Natural killer cell (primary cell): Measurements from ENCODE around the gene CREBBP. TPM values are rescaled to one million over a fixed set of nuclear protein-coding genes. Genes with fewer than 3 reads are reported as not detected.

ENCODE experiments used
- ATAC-seq, 3 donors: fragments of 150-1000 bp in 2 of 3; fragments of 200-7000 bp in 1 of 3; cut with Tn5 transposase; 1 replicate in 1 of 3; 2 replicates in 2 of 3; pipeline ENCODE4 v1.10.0; 2021; ENCODE audit warnings: mild to moderate bottlenecking in 2 of 3, moderate library complexity in 2 of 3
- DNase-seq, 2 donors: peaks; one replicate each; pipeline versions ENCODE4 v3.0.0 to v3.0.0-alpha.2; 2013 to 2021; ENCODE audit warnings: mixed read lengths in 1 of 2
- H3K27ac ChIP-seq: one replicate; pipeline ENCODE4 v1.5.1; 2013; ENCODE audit warnings: mild to moderate bottlenecking, low read length
- H3K27me3 ChIP-seq: one replicate; pipeline ENCODE4 v1.6.1; 2013; ENCODE audit warnings: low read length; ENCODE audit not compliant: control insufficient read depth, insufficient read depth
- H3K36me3 ChIP-seq: one replicate; pipeline ENCODE4 v1.6.1; 2013; ENCODE audit warnings: low read length; ENCODE audit not compliant: control insufficient read depth, insufficient read depth
- H3K4me1 ChIP-seq: one replicate; pipeline ENCODE4 v1.6.1; 2013; ENCODE audit warnings: low read length; ENCODE audit not compliant: control insufficient read depth, insufficient read depth
- H3K4me3 ChIP-seq: one replicate; pipeline ENCODE4 v1.5.1; 2013; ENCODE audit warnings: low read length
- H3K9me3 ChIP-seq: one replicate; pipeline ENCODE4 v1.6.1; 2013; ENCODE audit warnings: low read length; ENCODE audit not compliant: control insufficient read depth, insufficient read depth
- H3K27ac Mint-ChIP-seq, 2 donors: one replicate each; pipeline ENCODE4 v1.8.0; 2022; ENCODE audit warnings: mild to moderate bottlenecking in 2 of 2, mixed read lengths in 2 of 2, moderate library complexity in 1 of 2
- H3K27me3 Mint-ChIP-seq, 2 donors: one replicate each; pipeline ENCODE4 v1.8.0; 2022; ENCODE audit warnings: low read depth in 2 of 2, mixed read lengths in 2 of 2
- H3K36me3 Mint-ChIP-seq: one replicate; pipeline ENCODE4 v1.8.0; 2022; ENCODE audit warnings: mixed read lengths
- H3K4me1 Mint-ChIP-seq, 2 donors: one replicate each; pipeline ENCODE4 v1.8.0; 2022; ENCODE audit warnings: mixed read lengths in 2 of 2
- H3K4me3 Mint-ChIP-seq: one replicate; pipeline ENCODE4 v1.8.0; 2022; ENCODE audit warnings: mild to moderate bottlenecking, moderate library complexity, mixed read lengths
- H3K9me3 Mint-ChIP-seq, 2 donors: one replicate each; pipeline ENCODE4 v1.8.0; 2022; ENCODE audit warnings: mixed read lengths in 2 of 2
- CTCF ChIP-seq: fragments of 200-600 bp; IDR thresholded peaks from one replicate; pipeline ENCODE4 v1.8.0; 2022; ENCODE audit warnings: antibody characterized with exemption
- WGBS: methylation state at CpG from one replicate; pipeline ENCODE4 v1.1.7; 2013; ENCODE audit warnings: missing lambda C conversion rate; ENCODE audit not compliant: insufficient coverage; 5-methylcytosine and 5-hydroxymethylcytosine counted together
- intact Hi-C: fragments of 100-400 bp; cut with micrococcal nuclease; formaldehyde crosslinking; loops from one replicate; pipeline ENCODE4 v1.14.2; 2022
- total RNA-seq, 4 donors: library from RNA; stranded (reverse); fragments of 120-200 nt in 1 of 4; gene quantifications; one replicate each; pipeline versions ENCODE4 v1.2.3 to v1.2.4, GENCODE V29; 2013 to 2022

The CREBBP gene
- total RNA-seq, 3 donors from 2014 or later (not counting 1 experiment from before 2014, with no cell fraction given) = 197 to 234 (median 224) TPM

- no peaks in the 10 kb centered on the region for H3K36me3 Mint-ChIP-seq
- Histone ChIP-seq H3K27me3 (no peaks in the 10 kb centered on the region), H3K4me3 (no peak overlapping the region), H3K36me3 (no peaks in the 10 kb centered on the region), H3K9me3 (no peaks in the 10 kb centered on the region), H3K27ac (no peak overlapping the region), H3K4me1 (peaks cover 12% of the 10 kb centered on the region)
- intact Hi-C loops = no loop called here
- H3K27me3 Mint-ChIP-seq = no peaks in the 10 kb centered on the region
- no peak for ATAC-seq
- DNase-seq = no peak
- H3K9me3 Mint-ChIP-seq = no peaks in the 10 kb centered on the region
- TF ChIP-seq CTCF = no peak
- WGBS = 85% methylated on average over 13 of the region's 13 CpGs
- peaks cover 0 to 4% of the 10 kb centered on the region in 2 donors for H3K4me1 Mint-ChIP-seq
- no peak overlapping the region for H3K4me3 Mint-ChIP-seq
- H3K27ac Mint-ChIP-seq = no peak overlapping the region
Measured at GRCh38 chr16:3696425-3697218, 183.9 kb downstream of the CREBBP start.

GRCh38 chr16:3695610-3696369, 184.7 kb downstream of the CREBBP start:
- intact Hi-C loops = no loop called here
- ATAC-seq = no peak
- H3K4me1 Mint-ChIP-seq = peaks cover 2 to 6% of the 10 kb centered on the region in 2 donors
- no peaks in the 10 kb centered on the region for H3K9me3 ChIP-seq
- H3K27ac ChIP-seq = no peak overlapping the region
- no peaks in the 10 kb centered on the region for H3K27me3 ChIP-seq
- 89% methylated on average over 19 of the region's 19 CpGs for WGBS
- H3K27me3 Mint-ChIP-seq = no peaks in the 10 kb centered on the region
- no peak overlapping the region for H3K27ac Mint-ChIP-seq
- no peak overlapping the region for H3K4me3 ChIP-seq
- H3K4me3 Mint-ChIP-seq = no peak overlapping the region
- H3K36me3 Mint-ChIP-seq = no peaks in the 10 kb centered on the region
- TF ChIP-seq CTCF = no peak
- H3K9me3 Mint-ChIP-seq = no peaks in the 10 kb centered on the region
- DNase-seq = no peak
- H3K4me1 ChIP-seq = peaks cover 19% of the 10 kb centered on the region
- no peaks in the 10 kb centered on the region for H3K36me3 ChIP-seq

GRCh38 chr16:3694051-3694450, 186.5 kb downstream of the CREBBP start:
- Mint-ChIP-seq H3K36me3 (no peaks in the 10 kb centered on the region), H3K4me3 (no peak overlapping the region), H3K27ac (no peak overlapping the region), H3K4me1 (peaks cover 9 to 11% of the 10 kb centered on the region in 2 donors), H3K9me3 (no peaks in the 10 kb centered on the region), H3K27me3 (no peaks in the 10 kb centered on the region)
- no peak for DNase-seq
- no peak overlapping the region for H3K4me3 ChIP-seq
- no peak for ATAC-seq
- H3K36me3 ChIP-seq = no peaks in the 10 kb centered on the region
- no peaks in the 10 kb centered on the region for H3K27me3 ChIP-seq
- intact Hi-C loops = no loop called here
- H3K4me1 ChIP-seq = peaks cover 24% of the 10 kb centered on the region
- WGBS = 94% methylated on average over 9 of the region's 9 CpGs
- H3K27ac ChIP-seq = no peak overlapping the region
- no peaks in the 10 kb centered on the region for H3K9me3 ChIP-seq
- TF ChIP-seq CTCF = no peak
